Astrocyte of the cerebellum (primary cell): ENCODE measurements around the gene SLC39A11.

ENCODE experiments used
- DNase-seq: peaks from one replicate; pipeline ENCODE4 v3.0.0-alpha.2; 2011; ENCODE audit warnings: low read depth
- H3K4me3 ChIP-seq: 2 replicates; pipeline ENCODE4 v1.5.1; 2011; ENCODE audit warnings: mild to moderate bottlenecking, low read depth, low read length, moderate library complexity
- CTCF ChIP-seq: IDR thresholded peaks from 2 replicates; pipeline ENCODE4 v1.5.1; 2012; ENCODE audit warnings: low read length, low read depth, moderate library complexity, mild to moderate bottlenecking; ENCODE audit errors: missing control alignments
- in situ Hi-C: cut with HindIII; loops from 2 replicates; pipeline ENCODE4 v1.10.0; 2017; ENCODE audit warnings: low sequenced_read_pairs

Gene SLC39A11

GRCh38 chr17:72950242-72950931 is 142.1 kb downstream of the SLC39A11 start:
- DNase-seq = no peak
- no peak overlapping the region for H3K4me3 ChIP-seq
- in situ Hi-C loops = no loop called here
- no peak for TF ChIP-seq CTCF

GRCh38 chr17:72948115-72948514 is 144.4 kb downstream of the SLC39A11 start:
- no peak for TF ChIP-seq CTCF
- no peak overlapping the region for H3K4me3 ChIP-seq
- DNase-seq = no peak
- in situ Hi-C loops = no loop called here

- in situ Hi-C loops = no loop called here
- no peak for TF ChIP-seq CTCF
- H3K4me3 ChIP-seq = no peak overlapping the region
- no peak for DNase-seq
Observed at GRCh38 chr17:72947475-72947874, 145.0 kb downstream of the SLC39A11 start.

GRCh38 chr17:72946696-72947095 is 145.8 kb downstream of the SLC39A11 start:
- DNase-seq = no peak
- in situ Hi-C loops = no loop called here
- TF ChIP-seq CTCF = no peak
- no peak overlapping the region for H3K4me3 ChIP-seq

- in situ Hi-C loops = no loop called here
- no peak overlapping the region for H3K4me3 ChIP-seq
- no peak for TF ChIP-seq CTCF
- DNase-seq = no peak
Observed at GRCh38 chr17:72946156-72946555, 146.3 kb downstream of the SLC39A11 start.

GRCh38 chr17:72945473-72945872 is 147.0 kb downstream of the SLC39A11 start:
- H3K4me3 ChIP-seq = no peak overlapping the region
- no peak for DNase-seq
- in situ Hi-C loops = no loop called here
- no peak for TF ChIP-seq CTCF
